Body of pancreas (tissue), 2 donors: ENCODE data around the gene OR2L2. TPM values are rescaled to one million over a fixed set of nuclear protein-coding genes. Genes with fewer than 3 reads are reported as not detected.

Experiments used
- small RNA-seq: library from RNA; depleted of rRNA; stranded (forward); fragments of <200 nt; gene quantifications from one replicate; pipeline ENCODE3, GENCODE V24; 2016
- total RNA-seq, 2 donors: library from RNA; depleted of rRNA; stranded (reverse); fragments of >200 nt; gene quantifications; one replicate each; pipeline ENCODE4 v1.1.0, GENCODE V29; 2016

Gene OR2L2
- total RNA-seq, 2 donors from 2014 or later: not detected

Small RNA genes within 50 kb of the gene (small RNA-seq; reads per million reads assigned to genes)
- not detected for gene RF00019

Other genes starting within 250 kb of the OR2L2 start
- not detected for gene OR14A16, start 206.0 kb upstream of the OR2L2 start, total RNA-seq
- gene OR11L1, start 188.2 kb upstream of the OR2L2 start, total RNA-seq: not detected
- 1 to 10 TPM in 1 of 2 donors, under 1 TPM in 1; 0.99 to 3.4 TPM for gene TRIM58, start 172.9 kb upstream of the OR2L2 start, total RNA-seq
- 1 to 10 TPM in 1 of 2 donors, not detected in 1; 1.3 TPM for gene OR2W3, start 134.5 kb upstream of the OR2L2 start, total RNA-seq
- gene OR2T8, start 109.8 kb upstream of the OR2L2 start, total RNA-seq: not detected
- not detected for gene OR2AJ1, start 105.2 kb upstream of the OR2L2 start, total RNA-seq
- gene OR2L8, start 81.2 kb upstream of the OR2L2 start, total RNA-seq: not detected
- not detected for gene OR2AK2, start 64.8 kb upstream of the OR2L2 start, total RNA-seq
- gene OR2L5, start 16.4 kb upstream of the OR2L2 start, total RNA-seq: not detected
- gene OR2L3, start 16.8 kb downstream of the OR2L2 start, total RNA-seq: not detected
- gene OR2L13, start 65.1 kb downstream of the OR2L2 start, total RNA-seq: not detected
- gene OR2M5, start 115.1 kb downstream of the OR2L2 start, total RNA-seq: not detected
- gene OR2M2, start 144.8 kb downstream of the OR2L2 start, total RNA-seq: not detected
- gene OR2M3, start 167.2 kb downstream of the OR2L2 start, total RNA-seq: not detected
- not detected for gene OR2M4, start 201.3 kb downstream of the OR2L2 start, total RNA-seq
- gene OR2T33, start 247.9 kb downstream of the OR2L2 start, total RNA-seq: not detected